HepG2 (cell line): ENCODE results near the gene AHSP. TPM values are rescaled to one million over a fixed set of nuclear protein-coding genes. Genes with fewer than 3 reads are reported as not detected.
A peak's percentile ranks its signal among the peaks of the same experiment; 100 is the strongest.

Experiments used
- ATAC-seq: fragments of 200-7000 bp; cut with Tn5 transposase; 3 replicates; pipeline ENCODE4 v1.9.1; 2020; ENCODE audit warnings: mild to moderate bottlenecking, moderate library complexity
- BruUV-seq: library from RNA; stranded (reverse); fragments of 400-500 nt; replicated peaks from 2 replicates; lab custom pipeline; 2021; lab: Mats Ljungman, UMichigan
- CTCF ChIA-PET: fragments of 300-600 bp; formaldehyde crosslinking; extraction: SDS; loops from one replicate; lab custom pipeline; 2021; ENCODE audit warnings: low total read pairs, inconsistent platforms, low intra/inter-chr PET ratio; lab: Yijun Ruan, JAX
- POLR2A ChIA-PET: fragments of 350-600 bp; sonication (Branson Sonifier 250); formaldehyde crosslinking; loops from one replicate; lab custom pipeline; 2020; ENCODE audit warnings: antibody characterized with exemption, inconsistent platforms; lab: Yijun Ruan, JAX
- DNase-seq: peaks from one replicate; pipeline ENCODE4 v3.0.0-alpha.2; 2015; ENCODE audit warnings: low spot score
- FAIRE-seq: peaks from 3 replicates; lab custom pipeline; 2011; peaks lifted over from hg19 to GRCh38; lab: Jason Lieb, UNC
- H2AFZ ChIP-seq: one replicate; pipeline ENCODE4 v1.6.1; 2011; ENCODE audit warnings: low read length, inconsistent platforms
- H3K27ac ChIP-seq: fragments of 300-600 bp; 3 replicates; pipeline ENCODE4 v1.8.0; 2011; ENCODE audit warnings: mixed run types, mild to moderate bottlenecking, mixed read lengths, low read length, inconsistent platforms; ENCODE audit not compliant: insufficient read depth; ENCODE audit errors: extremely low read length
- H3K27me3 ChIP-seq, 2 experiments: fragments of 200-600 bp in 1 of 2; 2 replicates in 1 of 2; 3 replicates in 1 of 2; pipeline versions ENCODE4 v1.6.0 to v1.8.0; 2011; ENCODE audit warnings: low read length in 2 of 2, mild to moderate bottlenecking in 2 of 2, moderate library complexity in 2 of 2, inconsistent platforms in 1 of 2; ENCODE audit not compliant: insufficient read depth in 2 of 2, control insufficient read depth in 1 of 2
- H3K36me3 ChIP-seq, 2 experiments: fragments of 200-600 bp in 1 of 2; replicated peaks in 1 of 2; 2 replicates in 1 of 2; 3 replicates in 1 of 2; pipeline versions ENCODE4 v1.5.1 to v1.8.0; 2011; ENCODE audit warnings: low read length in 2 of 2, inconsistent platforms in 1 of 2; ENCODE audit not compliant: insufficient read depth in 2 of 2, control insufficient read depth in 1 of 2
- H3K4me1 ChIP-seq: 2 replicates; pipeline ENCODE4 v1.5.1; 2012; ENCODE audit warnings: low read length, inconsistent platforms; ENCODE audit not compliant: insufficient read depth
- H3K4me2 ChIP-seq: 2 replicates; pipeline ENCODE4 v1.6.0; 2011; ENCODE audit warnings: low read depth, low read length, inconsistent platforms
- H3K4me3 ChIP-seq, 3 experiments: fragments of 200-600 bp in 1 of 3; sonication (generic), shearing (Covaris generic) in 1 of 3; replicated peaks in 1 of 3; 2 replicates each; pipeline ENCODE4 v1.5.1; 2011 to 2016; ENCODE audit warnings: low read length in 3 of 3, inconsistent platforms in 2 of 3, low read depth in 2 of 3, mild to moderate bottlenecking in 2 of 3, control low read depth in 1 of 3, mixed read lengths in 1 of 3; ENCODE audit not compliant: insufficient read depth in 1 of 3
- H3K79me2 ChIP-seq: one replicate; pipeline ENCODE4 v1.6.1; 2011; ENCODE audit warnings: low read length, inconsistent platforms; ENCODE audit not compliant: insufficient read depth
- H3K9ac ChIP-seq: 2 replicates; pipeline ENCODE4 v1.6.0; 2011; ENCODE audit warnings: mild to moderate bottlenecking, low read depth, low read length, inconsistent platforms; ENCODE audit not compliant: insufficient read depth
- H3K9me3 ChIP-seq: 2 replicates; pipeline ENCODE4 v1.5.1; 2012; ENCODE audit warnings: mild to moderate bottlenecking, low read length
- H4K20me1 ChIP-seq: 2 replicates; pipeline ENCODE4 v1.6.0; 2011; ENCODE audit warnings: inconsistent platforms, mild to moderate bottlenecking, low read length, moderate library complexity; ENCODE audit not compliant: insufficient read depth
- DR1 ChIP-seq: sonication (generic); formaldehyde crosslinking; IDR thresholded peaks from 2 replicates; pipeline ENCODE4 v1.8.0; 2021; ENCODE audit warnings: mild to moderate bottlenecking, missing genetic modification reagents, inconsistent platforms
- HMG20A ChIP-seq: IDR thresholded peaks from 2 replicates; pipeline ENCODE4 v1.6.1; 2016; ENCODE audit warnings: borderline replicate concordance
- HNF4A ChIP-seq: sonication (generic); formaldehyde crosslinking; IDR thresholded peaks from 2 replicates; pipeline ENCODE4 v1.4.0; 2020; ENCODE audit warnings: missing genetic modification reagents
- HNF4G ChIP-seq, 2 experiments: sonication (generic) in 1 of 2; formaldehyde crosslinking in 1 of 2; IDR thresholded peaks; 2 replicates each; pipeline versions ENCODE4 v1.4.0 to v1.6.1; 2011 to 2020; ENCODE audit warnings: borderline replicate concordance in 2 of 2, low read depth in 2 of 2, mild to moderate bottlenecking in 2 of 2, low read length in 1 of 2, missing genetic modification reagents in 1 of 2, moderate library complexity in 1 of 2
- KDM3A ChIP-seq: IDR thresholded peaks from 2 replicates; pipeline ENCODE4 v1.6.1; 2018; ENCODE audit warnings: low read depth, missing compliant biosample characterization
- NCOR1 ChIP-seq: fragments of 200-600 bp; sonication (generic); IDR thresholded peaks from 2 replicates; pipeline ENCODE4 v1.7.0; 2017; ENCODE audit warnings: antibody characterized with exemption, low read length, borderline replicate concordance
- NR2F1 ChIP-seq, 2 experiments: fragments of 450-650 bp in 1 of 2; formaldehyde crosslinking in 1 of 2; IDR thresholded peaks; 2 replicates each; pipeline versions ENCODE4 v1.5.0 to v1.6.1; 2016 to 2020; ENCODE audit warnings: mild to moderate bottlenecking in 1 of 2, missing compliant biosample characterization in 1 of 2, missing genetic modification reagents in 1 of 2, moderate library complexity in 1 of 2
- NR2F2 ChIP-seq: IDR thresholded peaks from 2 replicates; pipeline ENCODE4 v1.6.1; 2012; ENCODE audit warnings: low read depth, inconsistent platforms, borderline replicate concordance
- RARA ChIP-seq: IDR thresholded peaks from 2 replicates; pipeline ENCODE4 v1.6.1; 2016; ENCODE audit warnings: missing genetic modification reagents, missing compliant biosample characterization
- SKI ChIP-seq: fragments of 450-650 bp; IDR thresholded peaks from one replicate; pipeline ENCODE4 v1.6.1; 2018; ENCODE audit warnings: mild to moderate bottlenecking; ENCODE audit not compliant: partially characterized antibody
- SRSF1 ChIP-seq: fragments of 200-400 bp; formaldehyde crosslinking; optimal IDR thresholded peaks from 2 replicates; pipeline ENCODE3; 2017; ENCODE audit warnings: mild to moderate bottlenecking, low read depth, low read length, moderate library complexity
- TP53 ChIP-seq: sonication (generic); formaldehyde crosslinking; conservative IDR thresholded peaks from 2 replicates; pipeline ENCODE4 v1.4.0; 2020; ENCODE audit warnings: missing genetic modification reagents
- ZNF121 ChIP-seq: sonication (generic); formaldehyde crosslinking; IDR thresholded peaks from 2 replicates; pipeline ENCODE4 v1.5.0; 2020; ENCODE audit warnings: mild to moderate bottlenecking, missing genetic modification reagents
- ZNF367 ChIP-seq: sonication (generic); formaldehyde crosslinking; IDR thresholded peaks from 2 replicates; pipeline ENCODE4 v1.4.0; 2020; ENCODE audit warnings: missing genetic modification reagents, borderline replicate concordance
- ZNF780A ChIP-seq: sonication (generic); formaldehyde crosslinking; IDR thresholded peaks from 2 replicates; pipeline ENCODE4 v1.8.0; 2022; ENCODE audit warnings: mild to moderate bottlenecking, missing genetic modification reagents, moderate library complexity
- WGBS: methylation state at CpG from one replicate; pipeline ENCODE4 v1.1.6; 2017; ENCODE audit warnings: low lambda C conversion rate; 5-methylcytosine and 5-hydroxymethylcytosine counted together
- in situ Hi-C: cut with HindIII; loops from 2 replicates; pipeline ENCODE4 v1.10.0; 2017; ENCODE audit warnings: low pct_unique_long_range_greater_than_20kb; ENCODE audit not compliant: extremely low pct_ligation_motif_present
- intact Hi-C: fragments of 100-400 bp; cut with micrococcal nuclease; formaldehyde crosslinking; loops from one replicate; pipeline ENCODE4 v1.10.0; 2022; ENCODE audit not compliant: unreplicated experiment
- polyA plus RNA-seq, 8 experiments: library from polyadenylated mRNA; depleted of rRNA in 3 of 8; stranded (reverse) in 7 of 8; unstranded in 1 of 8; fragments of >200 nt; fragmentation: Illumina TruSeq in 4 of 8; extraction: Trizol in 4 of 8; gene quantifications; 2 replicates each; pipeline versions ENCODE4 v1.2.1 to v1.2.3, GENCODE V29; 2011 to 2016; ENCODE audit warnings: low read depth in 4 of 8, missing spikeins in 1 of 8, mixed read lengths in 1 of 8; ENCODE audit not compliant: insufficient read depth in 1 of 8
- total RNA-seq, 5 experiments: library from RNA; depleted of rRNA; stranded (reverse); fragments of >200 nt; fragmentation: Illumina TruSeq; extraction: Trizol; gene quantifications; 2 replicates each; pipeline ENCODE4 v1.2.3, GENCODE V29; 2016; ENCODE audit warnings: low read depth in 1 of 5
- TF ChIP-seq, protein P1 (sequence below): sonication (generic); formaldehyde crosslinking; conservative IDR thresholded peaks from 2 replicates; pipeline ENCODE4 v1.4.0; 2020; ENCODE audit warnings: missing genetic modification reagents
- TF ChIP-seq, protein P2 (sequence below): sonication (generic); IDR thresholded peaks from 2 replicates; pipeline ENCODE4 v1.6.1; 2016; ENCODE audit warnings: low read depth, borderline replicate concordance

The AHSP gene
- total and polyA plus RNA-seq, 2 of the 13 experiments (the other 11 are each of a cell fraction or from before 2014, with no cell fraction given): not detected

DNA sequence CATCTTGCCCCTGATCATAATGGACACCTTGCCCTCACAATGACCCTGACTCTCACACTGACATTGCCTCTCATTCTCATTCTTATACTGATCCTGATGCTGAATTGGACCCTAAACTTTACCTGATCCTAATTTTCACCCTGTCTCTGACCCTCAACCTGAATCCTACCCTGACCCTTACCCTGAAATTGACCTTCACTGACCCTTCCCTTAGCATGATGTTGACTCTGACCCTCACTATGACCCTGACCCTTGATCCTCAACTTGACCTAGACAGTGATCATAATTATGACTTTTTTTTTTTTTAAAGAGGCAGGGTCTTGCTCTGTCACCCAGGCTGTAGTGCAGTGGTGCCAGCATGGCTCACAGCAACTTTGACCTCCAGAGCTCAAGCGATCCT, 3.4 kb downstream of the AHSP start:
- WGBS: 62% methylated on average over 1 of the region's 1 CpG
- in situ Hi-C loops (no loop called here), intact Hi-C loops (no loop called here)
- Histone ChIP-seq H3K36me3 (no peaks in the 10 kb centered on the region), H4K20me1 (no peaks in the 10 kb centered on the region), H3K4me2 (no peak overlapping the region), H3K4me3 (no peak overlapping the region), H3K9me3 (no peaks in the 10 kb centered on the region), H3K27me3 (peaks cover 0 to 28% of the 10 kb centered on the region in 2 experiments; a peak in 4 of 5 replicates), H3K79me2 (no peaks in the 10 kb centered on the region), H3K9ac (no peak overlapping the region), H3K4me1 (peaks cover 26% of the 10 kb centered on the region), H3K27ac (no peak overlapping the region), H2AFZ (no peak overlapping the region)
- TF ChIP-seq SKI: peak; percentile 70
- TF ChIP-seq NR2F1 (CRISPR knock-in tag; IDR thresholded peaks at IDR 0.05): peak in 1 of 2 experiments; percentile 38; a peak in 1 of 4 replicates
- no peak for TF ChIP-seq TP53 (CRISPR knock-in tag)
- peak; percentile 36; the same call in 1 of the 2 replicates for TF ChIP-seq NCOR1
- TF ChIP-seq RARA (CRISPR knock-in tag): peak; percentile 68
- TF ChIP-seq, protein P1, sequence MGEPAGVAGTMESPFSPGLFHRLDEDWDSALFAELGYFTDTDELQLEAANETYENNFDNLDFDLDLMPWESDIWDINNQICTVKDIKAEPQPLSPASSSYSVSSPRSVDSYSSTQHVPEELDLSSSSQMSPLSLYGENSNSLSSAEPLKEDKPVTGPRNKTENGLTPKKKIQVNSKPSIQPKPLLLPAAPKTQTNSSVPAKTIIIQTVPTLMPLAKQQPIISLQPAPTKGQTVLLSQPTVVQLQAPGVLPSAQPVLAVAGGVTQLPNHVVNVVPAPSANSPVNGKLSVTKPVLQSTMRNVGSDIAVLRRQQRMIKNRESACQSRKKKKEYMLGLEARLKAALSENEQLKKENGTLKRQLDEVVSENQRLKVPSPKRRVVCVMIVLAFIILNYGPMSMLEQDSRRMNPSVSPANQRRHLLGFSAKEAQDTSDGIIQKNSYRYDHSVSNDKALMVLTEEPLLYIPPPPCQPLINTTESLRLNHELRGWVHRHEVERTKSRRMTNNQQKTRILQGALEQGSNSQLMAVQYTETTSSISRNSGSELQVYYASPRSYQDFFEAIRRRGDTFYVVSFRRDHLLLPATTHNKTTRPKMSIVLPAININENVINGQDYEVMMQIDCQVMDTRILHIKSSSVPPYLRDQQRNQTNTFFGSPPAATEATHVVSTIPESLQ (CRISPR knock-in tag): no peak
- ATAC-seq: no peak
- BruUV-seq: no TSS peak
- no peak for DNase-seq
- CTCF ChIA-PET: no interaction called here
- FAIRE-seq: no peak
- POLR2A ChIA-PET: no interaction called here

DNA sequence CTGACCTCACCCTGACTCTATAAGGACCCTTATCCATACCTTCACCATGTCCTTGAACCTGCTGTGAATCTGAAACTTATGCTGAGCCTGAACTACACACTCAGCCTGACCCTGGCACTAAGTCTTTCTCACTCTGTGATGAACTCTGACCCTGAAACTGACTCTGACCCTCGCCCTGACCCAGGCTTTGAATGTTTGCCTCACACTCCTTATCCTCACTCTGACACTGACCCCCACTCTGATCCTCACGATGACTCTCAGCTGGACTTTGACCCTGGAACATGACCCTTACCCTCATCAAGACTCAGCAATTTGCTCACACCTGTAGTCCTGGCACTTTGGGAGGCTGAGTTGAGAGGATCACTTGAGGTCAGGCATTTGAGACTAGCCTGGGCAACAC, 4.4 kb downstream of the AHSP start:
- ATAC-seq (no peak), DNase-seq (no peak), FAIRE-seq (no peak)
- no peak overlapping the region for H3K4me2 ChIP-seq
- no TSS peak for BruUV-seq
- H2AFZ ChIP-seq: no peak overlapping the region
- H3K9ac ChIP-seq: no peak overlapping the region
- WGBS: 0% methylated on average over 2 of the region's 2 CpGs
- no peaks in the 10 kb centered on the region for H3K79me2 ChIP-seq
- H4K20me1 ChIP-seq: no peaks in the 10 kb centered on the region
- ChIA-PET CTCF (no interaction called here), POLR2A (no interaction called here)
- H3K36me3 ChIP-seq: no peaks in the 10 kb centered on the region
- intact Hi-C loops: no loop called here
- H3K4me3 ChIP-seq: no peak overlapping the region
- H3K9me3 ChIP-seq: no peaks in the 10 kb centered on the region
- H3K27me3 ChIP-seq: peaks cover under 1 to 34% of the 10 kb centered on the region in 2 experiments; a peak in 4 of 5 replicates
- peaks cover 26% of the 10 kb centered on the region for H3K4me1 ChIP-seq
- no peak overlapping the region for H3K27ac ChIP-seq
- in situ Hi-C loops: no loop called here
- TF ChIP-seq HNF4G (IDR thresholded peaks at IDR 0.05; ENCODE audit: borderline replicate concordance, low read depth, low read length): peak; percentile 17; the same call in 1 of the 2 replicates
- TF ChIP-seq HNF4G (CRISPR knock-in tag; IDR thresholded peaks at IDR 0.05; ENCODE audit: borderline replicate concordance, low read depth): no peak
- TF ChIP-seq HNF4A: peak; percentile 59
- no peak for TF ChIP-seq ZNF780A (CRISPR knock-in tag)
- TF ChIP-seq ZNF367 (CRISPR knock-in tag): no peak
- no peak for TF ChIP-seq KDM3A (CRISPR knock-in tag)
- TF ChIP-seq NR2F2: no peak
- no peak for TF ChIP-seq SRSF1
- TF ChIP-seq HMG20A (CRISPR knock-in tag): no peak
- TF ChIP-seq, protein P2, sequence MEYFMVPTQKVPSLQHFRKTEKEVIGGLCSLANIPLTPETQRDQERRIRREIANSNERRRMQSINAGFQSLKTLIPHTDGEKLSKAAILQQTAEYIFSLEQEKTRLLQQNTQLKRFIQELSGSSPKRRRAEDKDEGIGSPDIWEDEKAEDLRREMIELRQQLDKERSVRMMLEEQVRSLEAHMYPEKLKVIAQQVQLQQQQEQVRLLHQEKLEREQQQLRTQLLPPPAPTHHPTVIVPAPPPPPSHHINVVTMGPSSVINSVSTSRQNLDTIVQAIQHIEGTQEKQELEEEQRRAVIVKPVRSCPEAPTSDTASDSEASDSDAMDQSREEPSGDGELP: no peak
- TF ChIP-seq DR1 (CRISPR knock-in tag): no peak
- peak; percentile 28; the same call in 1 of the 2 replicates for TF ChIP-seq ZNF121
